Esophagus squamous epithelium (tissue), 5 donors: ENCODE measurements around the gene PLAC1. TPM values are rescaled to one million over a fixed set of nuclear protein-coding genes. Genes with fewer than 3 reads are reported as not detected.

Experiments used
- DNase-seq: peaks from one replicate; lab custom pipeline; 2025; lab: John Stamatoyannopoulos, UW
- H3K27ac ChIP-seq, 4 donors: fragments of 200-600 bp; sonication (generic); one replicate each; pipeline ENCODE4 v1.5.1; 2016 to 2019; ENCODE audit warnings: mild to moderate bottlenecking in 1 of 4
- H3K27me3 ChIP-seq, 4 donors: fragments of 200-600 bp; sonication (generic); 1 replicate in 3 of 4; 2 replicates in 1 of 4; pipeline versions ENCODE4 v1.5.1 to v1.6.0; 2017 to 2021; ENCODE audit warnings: antibody characterized with exemption in 1 of 4
- H3K36me3 ChIP-seq, 3 donors: fragments of 200-600 bp; sonication (generic); one replicate each; pipeline ENCODE4 v1.5.1; 2016 to 2019
- H3K4me1 ChIP-seq, 3 donors: fragments of 200-600 bp; sonication (generic); one replicate each; pipeline ENCODE4 v1.5.1; 2017 to 2019
- H3K4me3 ChIP-seq, 4 donors: fragments of 200-600 bp; sonication (generic); 1 replicate in 3 of 4; 2 replicates in 1 of 4; pipeline ENCODE4 v1.5.1; 2016 to 2019; ENCODE audit warnings: mild to moderate bottlenecking in 2 of 4, moderate library complexity in 1 of 4
- H3K9me3 ChIP-seq, 3 donors: fragments of 200-600 bp; sonication (generic); one replicate each; pipeline ENCODE4 v1.5.1; 2016 to 2019
- CTCF ChIP-seq, 6 experiments: fragments of 450-650 bp in 4 of 6; fragments of 200-600 bp in 2 of 6; sonication (generic) in 2 of 6; IDR thresholded peaks; one replicate each; pipeline ENCODE4 v1.5.1; 2016 to 2019; ENCODE audit warnings: antibody characterized with exemption in 6 of 6, mild to moderate bottlenecking in 4 of 6, moderate library complexity in 4 of 6
- POLR2A ChIP-seq, 4 donors: fragments of 450-650 bp; IDR thresholded peaks; one replicate each; pipeline ENCODE4 v1.6.1; 2017; ENCODE audit warnings: antibody characterized with exemption in 4 of 4, mild to moderate bottlenecking in 4 of 4, moderate library complexity in 3 of 4
- WGBS, 2 donors: methylation state at CpG; one replicate each; pipeline ENCODE4 v1.1.5; 2018; 5-methylcytosine and 5-hydroxymethylcytosine counted together
- intact Hi-C: fragments of 100-400 bp; cut with DNase I; formaldehyde crosslinking; loops from one replicate; pipeline ENCODE4 v1.15.0; 2022
- total RNA-seq, 4 donors: library from RNA; depleted of rRNA; stranded (reverse); fragments of >200 nt; gene quantifications; one replicate each; pipeline ENCODE4 v1.1.0, GENCODE V29; 2016
- donor health status: DM: yes; HTN: yes; CAD: no.

PLAC1 gene
- total RNA-seq, 4 donors from 2014 or later: 0.38 TPM; not detected in 3

- H3K9me3 ChIP-seq: no peaks in the 10 kb centered on the region
- no peak for DNase-seq
- TF ChIP-seq POLR2A (IDR thresholded peaks at IDR 0.05) (no peak), CTCF (IDR thresholded peaks at IDR 0.05) (no peak)
- intact Hi-C loops: no loop called here
- H3K27ac ChIP-seq: no peak overlapping the region
- no peaks in the 10 kb centered on the region for H3K36me3 ChIP-seq
- 62 to 70% methylated on average over 2 to 3 of the region's 3 CpGs for WGBS, 2 donors
- no peak overlapping the region for H3K4me3 ChIP-seq
- H3K4me1 ChIP-seq: no peaks in the 10 kb centered on the region
- H3K27me3 ChIP-seq: no peaks in the 10 kb centered on the region
These were observed 21.4 kb upstream of the PLAC1 start for GRCh38 chrX:134679644-134680043.

GRCh38 chrX:134679221-134679620 lies 20.9 kb upstream of the PLAC1 start:
- no peaks in the 10 kb centered on the region for H3K36me3 ChIP-seq
- WGBS, 2 donors: 43 to 83% methylated on average over 5 of the region's 5 CpGs
- no peaks in the 10 kb centered on the region for H3K27me3 ChIP-seq
- no peak for TF ChIP-seq CTCF (IDR thresholded peaks at IDR 0.05)
- TF ChIP-seq POLR2A (IDR thresholded peaks at IDR 0.05): no peak
- H3K4me1 ChIP-seq: no peaks in the 10 kb centered on the region
- H3K27ac ChIP-seq: no peak overlapping the region
- DNase-seq: no peak
- intact Hi-C loops: no loop called here
- H3K9me3 ChIP-seq: no peaks in the 10 kb centered on the region
- no peak overlapping the region for H3K4me3 ChIP-seq

- H3K27me3 ChIP-seq: no peaks in the 10 kb centered on the region
- intact Hi-C loops: no loop called here
- H3K27ac ChIP-seq: no peak overlapping the region
- 78 to 91% methylated on average over 4 of the region's 4 CpGs for WGBS, 2 donors
- no peak for DNase-seq
- no peaks in the 10 kb centered on the region for H3K4me1 ChIP-seq
- no peaks in the 10 kb centered on the region for H3K36me3 ChIP-seq
- no peaks in the 10 kb centered on the region for H3K9me3 ChIP-seq
- H3K4me3 ChIP-seq: no peak overlapping the region
- TF ChIP-seq CTCF (IDR thresholded peaks at IDR 0.05) (no peak), POLR2A (IDR thresholded peaks at IDR 0.05) (no peak)
These were observed 19.1 kb upstream of the PLAC1 start for GRCh38 chrX:134677332-134677731.

- no peaks in the 10 kb centered on the region for H3K27me3 ChIP-seq
- no peaks in the 10 kb centered on the region for H3K36me3 ChIP-seq
- no peak overlapping the region for H3K27ac ChIP-seq
- no peak overlapping the region for H3K4me3 ChIP-seq
- H3K4me1 ChIP-seq: no peaks in the 10 kb centered on the region
- WGBS, 2 donors: 40 to 49% methylated on average over 2 of the region's 2 CpGs
- DNase-seq: no peak
- intact Hi-C loops: no loop called here
- H3K9me3 ChIP-seq: no peaks in the 10 kb centered on the region
- TF ChIP-seq POLR2A (IDR thresholded peaks at IDR 0.05) (no peak), CTCF (IDR thresholded peaks at IDR 0.05) (no peak)
These were observed 18.2 kb upstream of the PLAC1 start for GRCh38 chrX:134676436-134676835.

- intact Hi-C loops: no loop called here
- TF ChIP-seq CTCF (IDR thresholded peaks at IDR 0.05) (no peak), POLR2A (IDR thresholded peaks at IDR 0.05) (no peak)
- DNase-seq: no peak
These were observed 14.9 kb upstream of the PLAC1 start for GRCh38 chrX:134673123-134673522.

More at GRCh38 chrX:134673123-134673522, 14.9 kb upstream of the PLAC1 start:
- no peaks in the 10 kb centered on the region for H3K36me3 ChIP-seq
- H3K27me3 ChIP-seq: no peaks in the 10 kb centered on the region
- H3K4me3 ChIP-seq: no peak overlapping the region
- H3K27ac ChIP-seq: no peak overlapping the region
- no peaks in the 10 kb centered on the region for H3K9me3 ChIP-seq
- H3K4me1 ChIP-seq: no peaks in the 10 kb centered on the region
